Activated naive CD4-positive, alpha-beta T cell treated with anti-CD3 and anti-CD28 coated beads for 36 hours (primary cell): ENCODE measurements around the gene WEE2. TPM values are rescaled to one million over a fixed set of nuclear protein-coding genes. Genes with fewer than 3 reads are reported as not detected.

Experiments
- CTCF ChIA-PET: fragments of 350-600 bp; sonication (Branson Sonifier 250); formaldehyde crosslinking; loops from one replicate; lab custom pipeline; 2021; ENCODE audit warnings: antibody characterized with exemption; lab: Charles Lee
- DNase-seq: peaks from one replicate; pipeline ENCODE4 v3.0.0-alpha.2; 2020
- H3K27ac Mint-ChIP-seq: one replicate; pipeline ENCODE4 v1.8.0; 2021; ENCODE audit warnings: mild to moderate bottlenecking, mixed read lengths
- H3K27me3 Mint-ChIP-seq: one replicate; pipeline ENCODE4 v1.8.0; 2021; ENCODE audit warnings: low read depth, mixed read lengths
- H3K36me3 Mint-ChIP-seq: one replicate; pipeline ENCODE4 v1.8.0; 2021; ENCODE audit warnings: low read depth, mixed read lengths
- H3K4me1 Mint-ChIP-seq: one replicate; pipeline ENCODE4 v1.8.0; 2021; ENCODE audit warnings: low read depth, mixed read lengths
- H3K4me3 Mint-ChIP-seq: one replicate; pipeline ENCODE4 v1.8.0; 2021; ENCODE audit warnings: mild to moderate bottlenecking, moderate library complexity, mixed read lengths
- H3K9me3 Mint-ChIP-seq: one replicate; pipeline ENCODE4 v1.8.0; 2021; ENCODE audit warnings: mixed read lengths
- intact Hi-C: fragments of 100-400 bp; cut with micrococcal nuclease; formaldehyde crosslinking; loops from one replicate; pipeline ENCODE4 v1.15.1; 2023
- total RNA-seq, 2 experiments: library from RNA; stranded (reverse); gene quantifications; one replicate each; pipeline ENCODE4 v1.2.3, GENCODE V29; 2021

The WEE2 gene
- total RNA-seq, 2 experiments from 2014 or later = not detected

DNA sequence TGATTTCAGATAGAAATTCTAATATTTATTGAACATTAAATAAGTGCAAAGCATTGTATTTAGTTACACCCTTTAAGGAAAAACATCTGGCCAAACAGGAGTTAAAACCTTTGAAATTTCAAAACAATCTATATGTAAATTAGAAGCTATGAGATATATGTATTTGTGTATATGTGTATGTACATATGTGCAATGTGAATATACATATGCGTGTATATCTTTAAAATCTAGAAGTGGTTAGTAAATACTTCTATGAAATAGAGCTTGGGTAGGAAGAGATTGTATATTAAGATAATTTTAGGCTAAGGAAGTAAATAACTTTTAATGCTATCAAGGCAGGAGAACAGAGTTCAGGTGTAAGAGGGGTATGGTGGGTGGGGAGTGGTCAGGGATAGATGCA, 9.3 kb downstream of the WEE2 start:
- no peaks in the 10 kb centered on the region for H3K27me3 Mint-ChIP-seq
- intact Hi-C loops = no loop called here
- H3K9me3 Mint-ChIP-seq = no peaks in the 10 kb centered on the region
- no peaks in the 10 kb centered on the region for H3K36me3 Mint-ChIP-seq
- no peak overlapping the region for H3K4me3 Mint-ChIP-seq
- no peak for DNase-seq
- CTCF ChIA-PET = no interaction called here
- H3K4me1 Mint-ChIP-seq = no peaks in the 10 kb centered on the region
- no peak overlapping the region for H3K27ac Mint-ChIP-seq

DNA sequence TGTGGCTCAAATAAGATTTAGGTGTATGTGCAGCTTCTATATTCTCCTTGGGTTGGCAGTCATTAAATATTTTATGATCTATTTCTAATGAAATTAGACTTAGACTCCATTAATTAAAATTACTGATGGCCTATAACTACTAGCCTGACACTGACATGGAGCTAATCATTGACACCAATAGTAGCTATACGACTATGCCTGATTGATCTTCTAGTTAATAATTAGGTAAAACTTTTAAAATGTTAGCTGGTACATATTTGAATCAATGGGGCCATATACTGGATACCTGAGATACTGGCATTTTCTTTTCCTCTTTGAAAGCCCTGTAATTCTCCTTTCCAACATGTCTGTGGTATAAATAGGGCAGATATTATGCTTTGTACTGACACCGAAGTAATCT, 14.4 kb downstream of the WEE2 start:
- Mint-ChIP-seq H3K4me3 (no peak overlapping the region), H3K36me3 (no peaks in the 10 kb centered on the region), H3K27me3 (no peaks in the 10 kb centered on the region), H3K27ac (no peak overlapping the region), H3K4me1 (no peaks in the 10 kb centered on the region), H3K9me3 (no peaks in the 10 kb centered on the region)
- DNase-seq = no peak
- intact Hi-C loops = loop anchor here (10.0 kb wide), 1 partner anchor 1272 kb away; no protein-coding TSS in a partner anchor
- CTCF ChIA-PET = interaction anchor here (1.3 to 2.2 kb wide), 2 partner anchors 16 to 32 kb away, joined by 3 to 11 read pairs; partner anchors contain the start of gene SSBP1

DNA sequence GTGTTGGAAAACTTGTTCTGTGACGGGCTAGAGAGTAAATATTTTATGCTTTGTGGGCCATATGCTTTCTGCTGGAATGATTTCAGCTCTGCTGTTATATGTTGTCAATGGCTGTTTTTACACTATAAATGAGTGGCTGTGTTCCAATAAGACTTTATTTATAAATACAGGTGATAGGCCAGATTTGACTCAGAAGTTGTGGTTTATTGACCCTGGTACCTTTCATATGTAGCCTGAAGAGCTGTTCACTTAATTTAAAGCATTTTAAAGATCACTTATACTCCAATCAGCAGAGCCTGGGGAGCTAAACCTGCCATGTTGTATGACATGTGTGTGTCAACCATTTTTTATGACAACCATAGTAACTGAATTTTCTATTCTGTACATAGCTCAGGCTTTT, 20.9 kb downstream of the WEE2 start:
- Mint-ChIP-seq H3K4me3 (no peak overlapping the region), H3K9me3 (no peaks in the 10 kb centered on the region), H3K4me1 (no peaks in the 10 kb centered on the region), H3K36me3 (no peaks in the 10 kb centered on the region), H3K27me3 (no peaks in the 10 kb centered on the region), H3K27ac (no peak overlapping the region)
- CTCF ChIA-PET = interaction anchor here (2.3 kb wide), 1 partner anchor 9 kb away, joined by 7 read pairs; the partner anchor contains the start of gene SSBP1
- DNase-seq = no peak
- intact Hi-C loops = loop anchor here (10.0 kb wide), 1 partner anchor 1266 kb away; no protein-coding TSS in a partner anchor

DNA sequence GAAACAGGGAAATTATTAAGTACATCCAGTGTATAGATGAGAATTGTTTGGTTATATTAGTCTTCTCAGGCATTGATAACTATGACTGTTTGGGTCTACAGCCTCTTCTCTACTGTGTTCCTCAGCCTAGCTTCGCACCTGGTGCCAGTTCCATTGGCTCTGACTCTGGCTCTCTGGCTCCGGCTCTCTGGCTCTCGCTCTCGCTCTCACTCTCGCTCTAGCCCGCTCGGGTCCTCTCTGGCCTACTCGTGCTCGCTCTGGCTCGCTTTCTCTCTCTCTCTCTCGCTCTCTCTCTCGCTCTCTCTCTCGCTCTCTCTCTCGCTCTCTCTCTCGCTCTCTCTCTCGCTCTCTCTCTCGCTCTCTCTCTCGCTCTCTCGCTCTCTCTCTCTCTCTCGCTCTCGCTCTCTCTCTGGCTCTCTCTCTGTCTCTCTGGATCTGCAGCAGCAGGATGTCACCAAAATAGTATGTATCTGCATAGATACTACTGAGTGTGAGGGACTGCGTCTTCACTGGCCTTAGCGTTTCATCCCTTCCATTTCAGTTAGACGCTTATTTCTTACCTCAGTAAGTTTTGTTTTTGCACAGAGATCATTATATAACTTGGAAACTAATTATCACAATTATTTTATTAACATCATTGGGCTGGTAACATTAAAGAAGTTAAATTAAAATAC, 23.5 kb downstream of the WEE2 start:
- Mint-ChIP-seq H3K27me3 (no peaks in the 10 kb centered on the region), H3K4me3 (no peak overlapping the region)

DNA sequence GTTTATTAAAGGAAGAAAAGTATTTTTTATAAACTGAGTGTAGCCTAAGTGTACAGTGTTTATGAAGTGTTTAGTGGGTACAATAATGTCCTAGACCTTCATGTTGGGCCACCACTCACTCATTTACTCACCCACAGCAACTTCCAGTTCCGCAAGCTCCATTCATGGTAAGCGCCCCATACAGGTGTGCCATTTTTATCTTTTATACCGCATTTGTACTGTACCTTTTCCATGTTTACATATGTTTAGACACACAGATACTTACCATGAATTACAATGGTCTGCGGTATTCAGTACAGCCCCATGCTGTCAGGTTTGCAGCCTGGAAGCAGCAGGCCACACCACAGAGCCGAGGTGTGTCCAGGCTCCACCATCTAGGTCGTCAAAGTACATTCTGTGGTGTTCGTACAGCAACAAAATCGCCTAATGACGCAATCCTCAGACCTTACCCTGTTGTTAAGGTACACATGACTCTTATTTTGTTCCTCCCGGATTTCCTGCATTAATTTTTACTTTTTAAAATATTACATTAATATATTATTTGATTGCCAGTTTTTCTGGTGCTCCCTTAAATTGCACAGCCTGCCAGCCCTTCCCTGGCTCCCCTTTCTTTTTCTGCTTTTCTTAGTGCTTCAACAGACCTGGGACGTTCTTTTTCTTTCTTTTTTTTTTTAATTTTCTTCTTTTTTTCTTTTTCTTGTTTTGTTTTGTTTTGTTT, 29.1 kb downstream of the WEE2 start:
- H3K36me3 Mint-ChIP-seq = peaks cover 25% of the 10 kb centered on the region
- DNase-seq = peak; percentile 9
- H3K4me3 Mint-ChIP-seq = peak overlapping the region; percentile 90
- intact Hi-C loops = loop anchor here (5.0 to 10.0 kb wide), 4 partner anchors 568 to 1068 kb away; partner anchors contain the start of gene TMEM178B
- peak overlapping the region; percentile 96 for H3K27ac Mint-ChIP-seq
- CTCF ChIA-PET = interaction anchor here (0.6 to 6.1 kb wide), 24 partner anchors 8 to 1356 kb away, joined by 3 to 52 read pairs (median 4); partner anchors contain the start of genes DENND11 and WEE2
- no peaks in the 10 kb centered on the region for H3K9me3 Mint-ChIP-seq
- H3K4me1 Mint-ChIP-seq = peaks cover 32% of the 10 kb centered on the region
- no peaks in the 10 kb centered on the region for H3K27me3 Mint-ChIP-seq

More for the DNA sequence above, 23.5 kb downstream of the WEE2 start:
- H3K36me3 Mint-ChIP-seq = no peaks in the 10 kb centered on the region
- no peak for DNase-seq
- no peaks in the 10 kb centered on the region for H3K9me3 Mint-ChIP-seq
- intact Hi-C loops = loop anchor here (10.0 kb wide), 3 partner anchors 573 to 1073 kb away; no protein-coding TSS in a partner anchor
- H3K4me1 Mint-ChIP-seq = no peaks in the 10 kb centered on the region
- CTCF ChIA-PET = interaction anchor here (0.9 to 3.0 kb wide), 3 partner anchors 23 to 77 kb away, joined by 4 to 9 read pairs (median 7); partner anchors contain the start of gene WEE2
- no peak overlapping the region for H3K27ac Mint-ChIP-seq

- CTCF ChIA-PET = interaction anchor here (0.5 to 6.1 kb wide), 28 partner anchors 9 to 1357 kb away, joined by 3 to 52 read pairs (median 4); partner anchors contain the start of genes DENND11 and WEE2
- H3K36me3 Mint-ChIP-seq = peaks cover 28% of the 10 kb centered on the region
- peaks cover 36% of the 10 kb centered on the region for H3K4me1 Mint-ChIP-seq
- peak within 1 kb of the TSS; percentile 96 for H3K27ac Mint-ChIP-seq
- intact Hi-C loops = loop anchor here (1.0 to 10.0 kb wide), 15 partner anchors 37 to 1643 kb away; partner anchors contain the start of genes AGK, BRAF, MRPS33 and NDUFB2
- no peaks in the 10 kb centered on the region for H3K27me3 Mint-ChIP-seq
- peak within 1 kb of the TSS; percentile 90 for H3K4me3 Mint-ChIP-seq
- no peaks in the 10 kb centered on the region for H3K9me3 Mint-ChIP-seq
- DNase-seq = peak; percentile 95
Observed at GRCh38 chr7:141737836-141738591, 29.9 kb downstream of the WEE2 start, which contains the start of gene SSBP1. Gene SSBP1, plus strand, starts transcription at chr7:141738358. Its CDS starts 809 bp downstream, at chr7:141739167.

GRCh38 chr7:141738592-141739013, 30.4 kb downstream of the WEE2 start:
- Mint-ChIP-seq H3K9me3 (no peaks in the 10 kb centered on the region), H3K4me3 (peak overlapping the region; percentile 90), H3K27ac (peak overlapping the region; percentile 96), H3K36me3 (peaks cover 34% of the 10 kb centered on the region), H3K4me1 (peaks cover 40% of the 10 kb centered on the region), H3K27me3 (no peaks in the 10 kb centered on the region)
- intact Hi-C loops = loop anchor here (1.0 to 10.0 kb wide), 15 partner anchors 37 to 1642 kb away; partner anchors contain the start of genes AGK, BRAF, MRPS33 and NDUFB2
- DNase-seq = no peak
- CTCF ChIA-PET = interaction anchor here (0.6 to 6.1 kb wide), 18 partner anchors 9 to 185 kb away, joined by 3 to 52 read pairs (median 4); partner anchors contain the start of gene WEE2

DNA sequence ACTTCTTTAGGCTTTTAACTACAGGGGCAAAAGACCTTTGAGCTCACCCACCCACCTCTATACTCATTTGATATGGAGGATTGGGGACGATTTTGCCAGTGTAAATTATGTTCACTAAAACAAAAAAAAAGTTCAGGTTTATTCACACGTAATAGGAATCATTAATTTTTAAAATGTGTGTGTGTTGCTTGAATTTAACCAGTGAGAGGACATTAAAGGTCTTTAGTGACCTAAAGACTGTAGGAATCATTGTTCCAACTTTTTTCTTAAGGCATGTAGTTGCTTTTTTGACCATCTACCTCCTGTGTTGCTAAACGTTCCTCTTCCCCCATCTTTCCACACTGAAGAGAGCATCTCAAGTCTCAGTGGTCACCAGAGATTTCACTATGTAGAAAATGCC, 31.1 kb downstream of the WEE2 start:
- no peak for DNase-seq
- H3K36me3 Mint-ChIP-seq = peaks cover 40% of the 10 kb centered on the region
- CTCF ChIA-PET = interaction anchor here (0.7 to 6.1 kb wide), 7 partner anchors 11 to 88 kb away, joined by 3 to 52 read pairs (median 3); no protein-coding TSS in a partner anchor
- intact Hi-C loops = loop anchor here (2.0 to 10.0 kb wide), 6 partner anchors 566 to 1642 kb away; partner anchors contain the start of genes NDUFB2, TMEM178B and ZYX
- H3K4me3 Mint-ChIP-seq = peak overlapping the region; percentile 90
- no peaks in the 10 kb centered on the region for H3K9me3 Mint-ChIP-seq
- no peaks in the 10 kb centered on the region for H3K27me3 Mint-ChIP-seq
- H3K27ac Mint-ChIP-seq = peak overlapping the region; percentile 96
- peaks cover 45% of the 10 kb centered on the region for H3K4me1 Mint-ChIP-seq

- CTCF ChIA-PET = interaction anchor here (0.6 to 1.4 kb wide), 8 partner anchors 12 to 675 kb away, joined by 3 read pairs; no protein-coding TSS in a partner anchor
- Mint-ChIP-seq H3K27me3 (no peaks in the 10 kb centered on the region), H3K4me1 (peaks cover 46% of the 10 kb centered on the region), H3K27ac (no peak overlapping the region), H3K9me3 (no peaks in the 10 kb centered on the region), H3K36me3 (peaks cover 54% of the 10 kb centered on the region), H3K4me3 (no peak overlapping the region)
- intact Hi-C loops = no loop called here
- DNase-seq = no peak
Observed at GRCh38 chr7:141742229-141742628, 34.1 kb downstream of the WEE2 start.

GRCh38 chr7:141744131-141744530, 36.0 kb downstream of the WEE2 start:
- DNase-seq = no peak
- no peaks in the 10 kb centered on the region for H3K9me3 Mint-ChIP-seq
- H3K27me3 Mint-ChIP-seq = no peaks in the 10 kb centered on the region
- intact Hi-C loops = no loop called here
- peaks cover 56% of the 10 kb centered on the region for H3K36me3 Mint-ChIP-seq
- no peak overlapping the region for H3K27ac Mint-ChIP-seq
- H3K4me1 Mint-ChIP-seq = peaks cover 45% of the 10 kb centered on the region
- CTCF ChIA-PET = interaction anchor here (1.2 kb wide), 1 partner anchor 10 kb away, joined by 3 read pairs; no protein-coding TSS in a partner anchor
- H3K4me3 Mint-ChIP-seq = no peak overlapping the region

DNA sequence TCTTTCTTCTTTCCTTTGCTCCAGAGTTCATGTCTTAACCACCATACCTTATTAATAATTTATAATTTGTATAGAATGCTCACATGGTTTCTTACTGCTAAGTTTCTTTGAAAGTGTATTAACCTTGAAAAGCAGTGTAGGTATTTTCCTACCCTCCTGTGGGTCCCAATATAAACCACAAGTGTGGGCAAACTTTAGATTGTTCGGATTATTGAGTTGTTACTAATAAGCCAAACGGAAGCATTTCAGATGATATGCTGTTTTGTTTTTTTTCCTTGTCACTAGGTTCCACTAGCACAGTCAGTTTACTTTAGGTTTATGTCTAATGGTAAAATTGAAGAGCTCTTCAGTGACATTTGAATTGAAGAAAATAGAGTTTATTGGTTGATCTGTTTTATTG, 40.2 kb downstream of the WEE2 start:
- Mint-ChIP-seq H3K9me3 (peaks cover 16% of the 10 kb centered on the region), H3K4me1 (peaks cover 9% of the 10 kb centered on the region), H3K4me3 (no peak overlapping the region), H3K36me3 (peaks cover 71% of the 10 kb centered on the region), H3K27me3 (no peaks in the 10 kb centered on the region), H3K27ac (no peak overlapping the region)
- no peak for DNase-seq
- intact Hi-C loops = no loop called here
- CTCF ChIA-PET = interaction anchor here (0.6 kb wide), 1 partner anchor 17 kb away, joined by 4 read pairs; no protein-coding TSS in a partner anchor
